Endometrium (tissue), 2 donors: Measurements from ENCODE around the gene EDNRA.
"Not testable (repeated sequence)": the region's sequence is repeated elsewhere in the genome, so short reads cannot be mapped to it uniquely, and the experiment has no call there.

Experiments
- FAIRE-seq: peaks from 2 replicates; lab custom pipeline; 2012; peaks lifted over from hg19 to GRCh38; lab: Jason Lieb, UNC
- donor health status: control.
- donor health status: control.

EDNRA gene

GRCh38 chr4:147480891-147481576 is at the start of gene EDNRA:
TSS of gene EDNRA (plus strand) at chr4:147481097. CDS start at chr4:147485682, 4,585 bp downstream.
- FAIRE-seq: no peak

GRCh38 chr4:147434370-147434769 is 46.5 kb upstream of the EDNRA start:
- not testable (repeated sequence) for FAIRE-seq

GRCh38 chr4:147440442-147440841 is 40.5 kb upstream of the EDNRA start:
- no peak for FAIRE-seq

- FAIRE-seq: no peak
Measured at GRCh38 chr4:147447786-147448185, 33.1 kb upstream of the EDNRA start.

- FAIRE-seq: no peak
Measured at GRCh38 chr4:147453561-147454141, 27.2 kb upstream of the EDNRA start.

- no peak for FAIRE-seq
Measured at GRCh38 chr4:147456706-147457105, 24.2 kb upstream of the EDNRA start.

- no peak for FAIRE-seq
Measured at GRCh38 chr4:147461161-147461560, 19.7 kb upstream of the EDNRA start.

GRCh38 chr4:147463065-147463464 is 17.8 kb upstream of the EDNRA start:
- no peak for FAIRE-seq

GRCh38 chr4:147465461-147465860 is 15.4 kb upstream of the EDNRA start:
- FAIRE-seq: no peak

GRCh38 chr4:147477439-147477838 is 3.5 kb upstream of the EDNRA start:
- no peak for FAIRE-seq

GRCh38 chr4:147479376-147479775 is 1.5 kb upstream of the EDNRA start:
- FAIRE-seq: no peak

GRCh38 chr4:147479786-147480185 is 1.1 kb upstream of the EDNRA start:
- FAIRE-seq: no peak

- FAIRE-seq: peak; percentile 65
Measured at GRCh38 chr4:147480502-147480890, 401 bp upstream of the EDNRA start.

GRCh38 chr4:147481577-147482109 is 746 bp downstream of the EDNRA start:
- FAIRE-seq: no peak

- no peak for FAIRE-seq
Measured at GRCh38 chr4:147482281-147482680, 1.4 kb downstream of the EDNRA start.

- no peak for FAIRE-seq
Measured at GRCh38 chr4:147485167-147485566, 4.3 kb downstream of the EDNRA start.

GRCh38 chr4:147487616-147488015 is 6.7 kb downstream of the EDNRA start:
- peak; percentile 37 for FAIRE-seq

- FAIRE-seq: no peak
Measured at GRCh38 chr4:147488556-147488955, 7.7 kb downstream of the EDNRA start.

GRCh38 chr4:147491086-147491485 is 10.2 kb downstream of the EDNRA start:
- FAIRE-seq: no peak

GRCh38 chr4:147492306-147492705 is 11.4 kb downstream of the EDNRA start:
- no peak for FAIRE-seq

GRCh38 chr4:147492761-147493160 is 11.9 kb downstream of the EDNRA start:
- FAIRE-seq: no peak

- peak; percentile 29 for FAIRE-seq
Measured at GRCh38 chr4:147493307-147493706, 12.4 kb downstream of the EDNRA start.

GRCh38 chr4:147494301-147494700 is 13.4 kb downstream of the EDNRA start:
- FAIRE-seq: no peak

- no peak for FAIRE-seq
Measured at GRCh38 chr4:147496500-147496899, 15.6 kb downstream of the EDNRA start.
